ENCODE data around the gene ATP11A.

DNA sequence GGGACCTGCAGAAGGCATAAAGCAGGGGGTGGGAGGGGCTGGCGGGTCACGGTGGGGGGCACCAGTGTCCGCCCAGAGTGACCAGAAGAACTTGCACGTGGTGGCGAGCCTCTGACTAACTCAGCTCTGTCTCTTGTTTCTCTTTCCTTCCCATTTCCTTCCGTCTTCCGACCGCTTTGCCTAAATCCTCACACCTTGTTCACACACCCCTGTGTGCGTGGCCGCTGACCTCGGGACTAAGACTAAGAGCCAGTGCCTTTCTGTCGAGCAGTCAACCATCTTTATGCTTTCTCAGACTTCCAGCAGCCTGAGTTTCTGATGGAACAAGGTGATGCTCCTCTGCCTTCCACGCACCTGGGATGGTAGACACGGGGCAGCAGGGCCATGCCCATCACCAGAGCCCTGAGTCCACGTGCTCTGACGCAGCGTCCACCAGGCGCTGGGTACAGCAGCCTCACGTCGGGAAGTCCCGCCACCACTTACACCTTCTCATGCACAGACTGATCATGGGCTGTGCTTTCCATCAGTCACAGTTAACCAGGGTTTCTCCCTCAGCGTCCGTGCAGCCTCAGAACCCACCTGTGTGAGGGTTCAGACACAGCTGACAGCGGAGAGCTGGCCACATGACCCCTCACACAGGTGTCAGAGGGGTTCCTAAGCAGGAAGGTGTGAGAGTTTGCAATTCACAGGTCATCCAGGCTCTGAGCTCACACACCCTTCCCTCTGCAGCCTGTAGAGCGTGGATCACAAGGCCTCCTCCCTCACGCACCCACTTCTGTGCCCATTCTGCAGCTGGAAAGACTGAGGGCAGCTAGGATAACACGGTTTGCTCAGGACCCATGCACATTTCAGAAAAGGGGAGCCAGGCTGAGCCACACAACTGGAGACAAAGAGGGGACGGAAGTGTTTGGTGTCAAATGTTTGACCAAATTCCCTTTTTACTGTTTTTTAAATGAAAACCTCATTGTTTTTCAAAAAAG, 188.4 kb downstream of the ATP11A start:
- TF ChIP-seq, protein P1, sequence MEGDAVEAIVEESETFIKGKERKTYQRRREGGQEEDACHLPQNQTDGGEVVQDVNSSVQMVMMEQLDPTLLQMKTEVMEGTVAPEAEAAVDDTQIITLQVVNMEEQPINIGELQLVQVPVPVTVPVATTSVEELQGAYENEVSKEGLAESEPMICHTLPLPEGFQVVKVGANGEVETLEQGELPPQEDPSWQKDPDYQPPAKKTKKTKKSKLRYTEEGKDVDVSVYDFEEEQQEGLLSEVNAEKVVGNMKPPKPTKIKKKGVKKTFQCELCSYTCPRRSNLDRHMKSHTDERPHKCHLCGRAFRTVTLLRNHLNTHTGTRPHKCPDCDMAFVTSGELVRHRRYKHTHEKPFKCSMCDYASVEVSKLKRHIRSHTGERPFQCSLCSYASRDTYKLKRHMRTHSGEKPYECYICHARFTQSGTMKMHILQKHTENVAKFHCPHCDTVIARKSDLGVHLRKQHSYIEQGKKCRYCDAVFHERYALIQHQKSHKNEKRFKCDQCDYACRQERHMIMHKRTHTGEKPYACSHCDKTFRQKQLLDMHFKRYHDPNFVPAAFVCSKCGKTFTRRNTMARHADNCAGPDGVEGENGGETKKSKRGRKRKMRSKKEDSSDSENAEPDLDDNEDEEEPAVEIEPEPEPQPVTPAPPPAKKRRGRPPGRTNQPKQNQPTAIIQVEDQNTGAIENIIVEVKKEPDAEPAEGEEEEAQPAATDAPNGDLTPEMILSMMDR (IDR thresholded peaks at IDR 0.05) = no peak
- TF ChIP-seq POLR2A (IDR thresholded peaks at IDR 0.05) = no peak

Data from thyroid gland (tissue), 4 donors.